HT-29 (cell line): Measurements from ENCODE around the gene SLC16A10. TPM values are rescaled to one million over a fixed set of nuclear protein-coding genes. Genes with fewer than 3 reads are reported as not detected.
"Not testable (repeated sequence)": the region's sequence is repeated elsewhere in the genome, so short reads cannot be mapped to it uniquely, and the experiment has no call there.

ENCODE experiments used
- DNase-seq: peaks from one replicate; pipeline ENCODE4 v3.0.0-alpha.2; 2015; ENCODE audit warnings: low spot score
- total RNA-seq: library from RNA; depleted of rRNA; stranded (reverse); fragments of >200 nt; shearing (Covaris generic); gene quantifications from 2 replicates; pipeline ENCODE4 v1.2.3, GENCODE V29; 2014

The SLC16A10 gene
- total RNA-seq, 1 experiment from 2014 or later, result 0.76 TPM

GRCh38 chr6:111086685-111087084 lies 618 bp upstream of the SLC16A10 start:
- DNase-seq, result no peak

GRCh38 chr6:111087871-111088667 lies 766 bp downstream of the SLC16A10 start:
- no peak for DNase-seq

GRCh38 chr6:111088668-111089003 lies 1.3 kb downstream of the SLC16A10 start:
- no peak for DNase-seq

- DNase-seq, result no peak
These were observed 3.5 kb downstream of the SLC16A10 start for GRCh38 chr6:111090766-111091165.

GRCh38 chr6:111091987-111092386 lies 4.7 kb downstream of the SLC16A10 start:
- no peak for DNase-seq

- DNase-seq, result not testable (repeated sequence)
These were observed 8.2 kb downstream of the SLC16A10 start for GRCh38 chr6:111095488-111095887.

- DNase-seq, result peak; percentile 83
These were observed 8.9 kb downstream of the SLC16A10 start for GRCh38 chr6:111096246-111096645.

GRCh38 chr6:111098597-111098996 lies 11.3 kb downstream of the SLC16A10 start:
- no peak for DNase-seq

GRCh38 chr6:111101987-111102386 lies 14.7 kb downstream of the SLC16A10 start:
- no peak for DNase-seq

- peak; percentile 58 for DNase-seq
These were observed 18.3 kb downstream of the SLC16A10 start for GRCh38 chr6:111105578-111105977.

GRCh38 chr6:111107589-111107988 lies 20.3 kb downstream of the SLC16A10 start:
- DNase-seq, result no peak

GRCh38 chr6:111110036-111110435 lies 22.7 kb downstream of the SLC16A10 start:
- DNase-seq, result no peak

GRCh38 chr6:111113336-111114086 lies 26.2 kb downstream of the SLC16A10 start:
- no peak for DNase-seq

GRCh38 chr6:111114087-111114443 lies 26.8 kb downstream of the SLC16A10 start:
- no peak for DNase-seq

- no peak for DNase-seq
These were observed 27.2 kb downstream of the SLC16A10 start for GRCh38 chr6:111114482-111114881.

GRCh38 chr6:111118826-111119225 lies 31.5 kb downstream of the SLC16A10 start:
- no peak for DNase-seq

GRCh38 chr6:111119571-111120329 lies 32.4 kb downstream of the SLC16A10 start:
- DNase-seq, result no peak

- DNase-seq, result no peak
These were observed 34.6 kb downstream of the SLC16A10 start for GRCh38 chr6:111121789-111122350.

GRCh38 chr6:111122458-111123286 lies 35.4 kb downstream of the SLC16A10 start:
- DNase-seq, result no peak

GRCh38 chr6:111124406-111124805 lies 37.1 kb downstream of the SLC16A10 start:
- no peak for DNase-seq

- no peak for DNase-seq
These were observed 41.7 kb downstream of the SLC16A10 start for GRCh38 chr6:111129013-111129412.
